HFFc6 (cell line): ENCODE results near the gene C12orf42. TPM values are rescaled to one million over a fixed set of nuclear protein-coding genes. Genes with fewer than 3 reads are reported as not detected.

Experiments
- DNase-seq: peaks from one replicate; pipeline ENCODE4 v3.0.0-alpha.2; 2018
- H3K27ac Mint-ChIP-seq: 2 replicates; pipeline ENCODE4 v1.8.0; 2020; ENCODE audit warnings: mild to moderate bottlenecking, mixed read lengths
- H3K27me3 Mint-ChIP-seq: 2 replicates; pipeline ENCODE4 v1.8.0; 2021; ENCODE audit warnings: mild to moderate bottlenecking, moderate library complexity, mixed read lengths; ENCODE audit not compliant: insufficient read depth
- H3K36me3 Mint-ChIP-seq: 2 replicates; pipeline ENCODE4 v1.8.0; 2021; ENCODE audit warnings: low read depth, mixed read lengths
- H3K4me1 Mint-ChIP-seq: 2 replicates; pipeline ENCODE4 v1.8.0; 2020; ENCODE audit warnings: low read depth, mixed read lengths
- H3K4me3 Mint-ChIP-seq: 2 replicates; pipeline ENCODE4 v1.8.0; 2020; ENCODE audit warnings: mild to moderate bottlenecking, moderate library complexity, mixed read lengths
- H3K9me3 Mint-ChIP-seq: 2 replicates; pipeline ENCODE4 v1.8.0; 2020; ENCODE audit warnings: mild to moderate bottlenecking, mixed read lengths
- CTCF ChIP-seq: fragments of 200-600 bp; sonication (generic); IDR thresholded peaks from 2 replicates; pipeline ENCODE4 v1.5.0; 2021; ENCODE audit warnings: antibody characterized with exemption, mild to moderate bottlenecking
- total RNA-seq, 6 experiments: library from RNA; stranded (reverse); fragmentation: NEBNext Ultra II Directional; extraction: Animal tissue kit (Norgen Biotek cat#: 25700); gene quantifications; 2 replicates in 1 of 6; 3 replicates in 5 of 6; pipeline ENCODE4 v1.2.3, GENCODE V29; 2021

The C12orf42 gene
- total RNA-seq, 6 experiments from 2014 or later: not detected

DNA sequence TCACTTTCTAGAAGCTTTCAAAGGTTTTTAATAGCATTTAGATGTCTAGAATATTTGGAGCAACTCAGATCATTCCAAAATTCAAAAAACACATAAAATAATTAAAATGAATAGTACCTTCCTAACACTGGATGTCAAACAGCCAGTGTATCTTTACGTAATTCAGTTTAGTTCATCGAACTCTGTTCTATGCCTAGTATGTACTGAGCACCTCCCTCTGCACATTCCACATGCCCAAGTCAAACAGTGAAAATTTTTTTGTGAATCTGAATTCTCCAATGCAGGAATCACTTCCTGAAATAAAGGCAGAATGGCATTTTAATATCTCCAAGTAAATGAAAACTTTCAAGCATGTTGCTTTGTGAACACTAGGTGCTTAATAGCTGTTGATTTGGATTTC is 192.3 kb downstream of the C12orf42 start:
- no peaks in the 10 kb centered on the region for H3K27me3 Mint-ChIP-seq
- no peaks in the 10 kb centered on the region for H3K36me3 Mint-ChIP-seq
- peaks cover 41% of the 10 kb centered on the region for H3K9me3 Mint-ChIP-seq
- no peak overlapping the region for H3K27ac Mint-ChIP-seq
- no peak for DNase-seq
- no peaks in the 10 kb centered on the region for H3K4me1 Mint-ChIP-seq
- H3K4me3 Mint-ChIP-seq: no peak overlapping the region
- no peak for TF ChIP-seq CTCF

DNA sequence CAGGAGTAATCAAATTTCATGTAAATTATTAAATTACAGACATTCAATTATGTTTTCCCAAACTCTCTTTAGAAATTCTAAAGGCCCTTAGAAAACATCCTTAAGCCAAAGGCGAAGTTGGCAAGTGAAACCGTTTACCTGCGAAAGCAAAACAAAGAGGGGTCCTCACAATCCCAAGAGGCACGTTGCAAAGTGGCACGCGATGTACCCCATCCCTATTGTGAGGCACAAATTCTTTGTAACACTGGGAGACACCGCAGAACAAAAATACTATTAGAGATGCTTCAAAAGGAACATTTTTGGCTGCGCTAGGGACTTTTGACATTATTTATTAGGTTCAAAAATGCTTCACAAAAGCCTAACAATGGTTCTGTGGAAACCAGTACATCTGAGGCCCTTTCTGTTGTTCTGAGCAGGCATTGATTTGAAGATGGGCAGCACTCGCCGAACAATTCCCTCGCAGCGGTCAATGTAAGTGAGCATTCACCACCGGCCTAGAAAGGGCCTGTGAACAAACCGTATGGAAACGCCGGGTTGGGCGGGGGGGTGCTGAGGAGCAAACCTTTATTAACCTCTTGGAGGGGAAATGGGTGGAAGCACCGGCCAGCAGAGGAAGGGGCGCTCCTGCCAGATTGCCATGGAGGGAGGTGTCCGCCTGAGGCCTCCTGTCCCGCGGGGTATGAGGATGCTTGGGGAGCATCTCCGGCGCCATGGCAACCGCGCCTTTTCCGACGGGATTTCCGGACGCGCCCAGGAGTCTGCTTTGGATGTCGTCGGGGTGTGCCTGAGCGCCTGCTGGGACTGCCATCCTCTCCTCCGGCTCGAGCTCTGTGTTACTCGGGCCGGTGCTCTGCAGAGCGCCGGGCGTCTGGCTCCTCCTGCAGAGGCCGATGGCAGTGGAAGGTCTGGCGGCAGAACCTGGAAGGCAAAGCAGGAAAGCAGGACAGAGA is 193.9 kb downstream of the C12orf42 start:
- H3K4me1 Mint-ChIP-seq: no peaks in the 10 kb centered on the region
- H3K27ac Mint-ChIP-seq: no peak overlapping the region
- H3K4me3 Mint-ChIP-seq: no peak overlapping the region
- H3K9me3 Mint-ChIP-seq: peaks cover 36% of the 10 kb centered on the region
- DNase-seq: no peak
- H3K36me3 Mint-ChIP-seq: no peaks in the 10 kb centered on the region
- TF ChIP-seq CTCF: no peak
- no peaks in the 10 kb centered on the region for H3K27me3 Mint-ChIP-seq

DNA sequence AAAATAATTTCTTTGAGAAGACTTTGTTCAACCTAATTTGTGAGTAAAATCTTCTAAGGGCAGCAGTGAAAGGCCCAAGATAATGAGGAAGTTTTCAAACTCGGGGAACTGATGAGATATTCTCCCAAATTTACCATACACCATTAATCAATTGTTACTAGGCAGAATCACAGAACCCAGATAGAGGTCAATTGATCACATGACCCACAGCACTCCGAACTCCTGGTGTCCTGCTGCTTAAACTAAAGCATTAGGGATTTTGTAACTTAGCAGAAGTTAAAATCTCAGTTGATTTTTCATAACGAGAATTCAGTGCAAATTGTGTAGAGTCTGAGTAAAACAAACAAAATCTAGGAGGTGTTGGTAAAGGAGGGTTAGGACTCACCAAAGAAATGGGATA is 207.8 kb downstream of the C12orf42 start:
- DNase-seq: no peak
- Mint-ChIP-seq H3K27ac (no peak overlapping the region), H3K4me3 (no peak overlapping the region), H3K36me3 (no peaks in the 10 kb centered on the region), H3K27me3 (no peaks in the 10 kb centered on the region), H3K9me3 (peaks cover 35% of the 10 kb centered on the region), H3K4me1 (no peaks in the 10 kb centered on the region)
- TF ChIP-seq CTCF: no peak

DNA sequence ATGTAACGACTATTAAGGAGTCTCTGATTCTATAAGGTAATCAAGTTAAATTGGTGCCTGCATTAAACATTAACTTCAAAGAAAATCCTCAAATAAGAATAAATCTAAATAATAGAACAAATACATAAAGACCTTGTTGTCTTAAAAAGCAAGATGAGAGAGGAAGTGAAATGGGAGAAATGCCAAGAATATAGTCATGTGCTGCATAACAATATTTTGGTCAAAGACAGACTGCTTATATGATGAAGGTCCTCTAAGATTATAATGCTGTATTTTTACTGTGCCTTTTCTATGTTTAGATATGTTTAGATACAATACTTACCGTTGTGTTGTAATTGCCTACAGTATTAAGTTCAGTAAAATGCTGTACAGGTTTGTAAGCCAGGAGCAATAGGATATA is 213.6 kb downstream of the C12orf42 start:
- Mint-ChIP-seq H3K9me3 (peaks cover 39% of the 10 kb centered on the region), H3K4me1 (no peaks in the 10 kb centered on the region), H3K27me3 (no peaks in the 10 kb centered on the region), H3K4me3 (no peak overlapping the region), H3K27ac (no peak overlapping the region), H3K36me3 (no peaks in the 10 kb centered on the region)
- no peak for DNase-seq
- no peak for TF ChIP-seq CTCF

DNA sequence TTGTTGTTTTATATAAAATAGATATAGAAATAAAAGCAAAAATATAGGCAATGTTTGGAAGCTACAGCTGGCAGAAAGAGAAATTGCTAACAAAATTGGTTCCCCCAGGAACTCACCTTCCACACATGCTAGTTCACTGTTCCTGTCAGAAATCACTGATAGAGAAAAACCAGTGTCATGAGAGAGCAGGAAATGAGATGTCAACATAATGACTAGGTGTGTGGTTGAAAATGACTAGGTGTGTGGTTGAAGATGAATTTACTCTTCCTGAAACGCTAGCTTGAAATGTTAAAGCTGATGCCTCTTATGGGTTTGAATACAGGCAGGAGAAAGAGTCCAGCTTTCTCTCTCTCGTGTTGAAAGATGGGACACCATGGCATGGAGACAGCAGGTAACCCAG is 216.3 kb downstream of the C12orf42 start:
- DNase-seq: no peak
- Mint-ChIP-seq H3K4me1 (no peaks in the 10 kb centered on the region), H3K27ac (no peak overlapping the region), H3K27me3 (no peaks in the 10 kb centered on the region), H3K4me3 (no peak overlapping the region), H3K36me3 (no peaks in the 10 kb centered on the region), H3K9me3 (peaks cover 32% of the 10 kb centered on the region)
- no peak for TF ChIP-seq CTCF
